NCI-H2227 (cell line): ENCODE measurements around the gene PTPRM.

Experiments used
- DNase-seq: peaks from one replicate; lab custom pipeline; 2025; ENCODE audit not compliant: unreplicated experiment; lab: John Stamatoyannopoulos, UW

Gene PTPRM

GRCh38 chr18:8299054-8299980 lies 732.2 kb downstream of the PTPRM start:
- no peak for DNase-seq

- DNase-seq: no peak
Measured at GRCh38 chr18:8300751-8301410, 733.8 kb downstream of the PTPRM start.

- DNase-seq: no peak
Measured at GRCh38 chr18:8301427-8302172, 734.5 kb downstream of the PTPRM start.

GRCh38 chr18:8303151-8303755 lies 736.1 kb downstream of the PTPRM start:
- DNase-seq: no peak

GRCh38 chr18:8307960-8308359 lies 740.8 kb downstream of the PTPRM start:
- DNase-seq: no peak

GRCh38 chr18:8313043-8313442 lies 745.9 kb downstream of the PTPRM start:
- no peak for DNase-seq

- no peak for DNase-seq
Measured at GRCh38 chr18:8314124-8314523, 747.0 kb downstream of the PTPRM start.

GRCh38 chr18:8319798-8320489 lies 752.8 kb downstream of the PTPRM start:
- DNase-seq: no peak

- no peak for DNase-seq
Measured at GRCh38 chr18:8322486-8322885, 755.4 kb downstream of the PTPRM start.

GRCh38 chr18:8324343-8325065 lies 757.4 kb downstream of the PTPRM start:
- DNase-seq: no peak

GRCh38 chr18:8326763-8327394 lies 759.8 kb downstream of the PTPRM start:
- no peak for DNase-seq

- DNase-seq: no peak
Measured at GRCh38 chr18:8328126-8328525, 761.0 kb downstream of the PTPRM start.

GRCh38 chr18:8329186-8329771 lies 762.2 kb downstream of the PTPRM start:
- DNase-seq: no peak

GRCh38 chr18:8330575-8330974 lies 763.5 kb downstream of the PTPRM start:
- DNase-seq: no peak

GRCh38 chr18:8332286-8332685 lies 765.2 kb downstream of the PTPRM start:
- no peak for DNase-seq

GRCh38 chr18:8333961-8334360 lies 766.8 kb downstream of the PTPRM start:
- DNase-seq: no peak

- DNase-seq: no peak
Measured at GRCh38 chr18:8337211-8337610, 770.1 kb downstream of the PTPRM start.

GRCh38 chr18:8339210-8339609 lies 772.1 kb downstream of the PTPRM start:
- no peak for DNase-seq

- DNase-seq: no peak
Measured at GRCh38 chr18:8339952-8340351, 772.8 kb downstream of the PTPRM start.
